ENCODE results near the gene MRPL52.

Gene MRPL52

DNA sequence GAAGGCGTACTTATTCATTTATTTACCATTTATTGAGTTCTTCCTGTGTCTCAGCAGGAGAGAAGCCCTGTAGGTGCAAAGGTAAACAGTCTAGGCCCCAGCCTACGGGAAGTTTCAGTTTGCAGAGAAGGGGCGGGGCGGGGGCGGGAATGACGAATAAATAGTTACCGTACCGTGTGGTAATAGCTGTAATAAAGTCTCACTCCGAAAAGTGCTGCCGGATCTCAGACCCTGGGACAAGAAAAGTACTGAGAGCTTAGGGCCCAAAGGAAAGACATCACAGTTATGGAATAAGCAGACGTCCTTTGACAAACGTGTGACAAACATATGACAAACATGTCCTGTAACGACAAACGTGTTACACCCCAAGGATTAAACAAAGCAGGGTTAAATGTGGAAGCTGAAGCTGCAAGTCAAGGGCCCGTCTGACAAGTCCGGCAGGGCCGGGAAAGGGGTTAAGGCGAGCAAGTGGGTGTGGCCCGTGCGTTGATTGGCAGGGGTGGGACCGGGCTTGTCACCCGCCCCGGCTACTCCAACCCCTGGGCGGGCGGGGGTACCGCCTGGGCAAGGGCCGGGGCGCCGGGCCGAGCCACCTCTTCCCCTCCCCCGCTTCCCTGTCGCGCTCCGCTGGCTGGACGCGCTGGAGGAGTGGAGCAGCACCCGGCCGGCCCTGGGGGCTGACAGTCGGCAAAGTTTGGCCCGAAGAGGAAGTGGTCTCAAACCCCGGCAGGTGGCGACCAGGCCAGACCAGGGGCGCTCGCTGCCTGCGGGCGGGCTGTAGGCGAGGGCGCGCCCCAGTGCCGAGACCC is 41.7 kb downstream of the MRPL52 start, which contains the start of gene LRP10:
Gene LRP10, plus strand, starts transcription at position 517 of the 809 bp plus-strand sequence. CDS start 564 bp downstream, outside the sequence.
- H3K79me2 ChIP-seq (ENCODE audit: control insufficient read depth, low read length), result peaks cover 21% of the 10 kb centered on the region
- H3K4me1 ChIP-seq (ENCODE audit: control insufficient read depth, low read length), result peaks cover 29% of the 10 kb centered on the region
- H3K36me3 ChIP-seq (ENCODE audit: control insufficient read depth, low read length), result peaks cover 43% of the 10 kb centered on the region
- H3K4me3 ChIP-seq (ENCODE audit: low read length), result peak within 1 kb of the TSS; percentile 97
- H3K9me2 ChIP-seq (replicated peaks; ENCODE audit: control insufficient read depth, low read length), result no peaks in the 10 kb centered on the region
- peaks cover 6% of the 10 kb centered on the region for H4K20me1 ChIP-seq (ENCODE audit: control insufficient read depth, insufficient read depth, low read depth, low read length)
- no peaks in the 10 kb centered on the region for H3K9me3 ChIP-seq (ENCODE audit: control insufficient read depth, insufficient read depth, low read length)
- H3F3A ChIP-seq (ENCODE audit: control insufficient read depth, insufficient read depth), result peaks cover 11% of the 10 kb centered on the region
- H3K27ac ChIP-seq (ENCODE audit: low read depth, low read length), result peak within 1 kb of the TSS; percentile 95
- no peak for TF ChIP-seq EZH2phosphoT487 (IDR thresholded peaks at IDR 0.05; ENCODE audit: borderline replicate concordance, low read length)
- TF ChIP-seq, protein P1, sequence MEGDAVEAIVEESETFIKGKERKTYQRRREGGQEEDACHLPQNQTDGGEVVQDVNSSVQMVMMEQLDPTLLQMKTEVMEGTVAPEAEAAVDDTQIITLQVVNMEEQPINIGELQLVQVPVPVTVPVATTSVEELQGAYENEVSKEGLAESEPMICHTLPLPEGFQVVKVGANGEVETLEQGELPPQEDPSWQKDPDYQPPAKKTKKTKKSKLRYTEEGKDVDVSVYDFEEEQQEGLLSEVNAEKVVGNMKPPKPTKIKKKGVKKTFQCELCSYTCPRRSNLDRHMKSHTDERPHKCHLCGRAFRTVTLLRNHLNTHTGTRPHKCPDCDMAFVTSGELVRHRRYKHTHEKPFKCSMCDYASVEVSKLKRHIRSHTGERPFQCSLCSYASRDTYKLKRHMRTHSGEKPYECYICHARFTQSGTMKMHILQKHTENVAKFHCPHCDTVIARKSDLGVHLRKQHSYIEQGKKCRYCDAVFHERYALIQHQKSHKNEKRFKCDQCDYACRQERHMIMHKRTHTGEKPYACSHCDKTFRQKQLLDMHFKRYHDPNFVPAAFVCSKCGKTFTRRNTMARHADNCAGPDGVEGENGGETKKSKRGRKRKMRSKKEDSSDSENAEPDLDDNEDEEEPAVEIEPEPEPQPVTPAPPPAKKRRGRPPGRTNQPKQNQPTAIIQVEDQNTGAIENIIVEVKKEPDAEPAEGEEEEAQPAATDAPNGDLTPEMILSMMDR (IDR thresholded peaks at IDR 0.05; ENCODE audit: low read depth, low read length, poor library complexity, severe bottlenecking), result peak; percentile 23
- H3K4me2 ChIP-seq (ENCODE audit: low read length), result peak within 1 kb of the TSS; percentile 93
- no peaks in the 10 kb centered on the region for H3K27me3 ChIP-seq (ENCODE audit: control insufficient read depth, low read length)

- no peaks in the 10 kb centered on the region for H3K9me3 ChIP-seq (ENCODE audit: control insufficient read depth, insufficient read depth, low read length)
- TF ChIP-seq, protein P1 (IDR thresholded peaks at IDR 0.05; ENCODE audit: low read depth, low read length, poor library complexity, severe bottlenecking), result peak; percentile 97
- no peak for TF ChIP-seq EZH2phosphoT487 (IDR thresholded peaks at IDR 0.05; ENCODE audit: borderline replicate concordance, low read length)
- peaks cover 21% of the 10 kb centered on the region for H3K79me2 ChIP-seq (ENCODE audit: control insufficient read depth, low read length)
- peak overlapping the region; percentile 95 for H3K27ac ChIP-seq (ENCODE audit: low read depth, low read length)
- no peaks in the 10 kb centered on the region for H3K9me2 ChIP-seq (replicated peaks; ENCODE audit: control insufficient read depth, low read length)
- H3K4me3 ChIP-seq (ENCODE audit: low read length), result peak overlapping the region; percentile 97
- peaks cover 29% of the 10 kb centered on the region for H3K4me1 ChIP-seq (ENCODE audit: control insufficient read depth, low read length)
- H3K27me3 ChIP-seq (ENCODE audit: control insufficient read depth, low read length), result no peaks in the 10 kb centered on the region
- peaks cover 51% of the 10 kb centered on the region for H3K36me3 ChIP-seq (ENCODE audit: control insufficient read depth, low read length)
- H3F3A ChIP-seq (ENCODE audit: control insufficient read depth, insufficient read depth), result peaks cover 11% of the 10 kb centered on the region
- peak overlapping the region; percentile 93 for H3K4me2 ChIP-seq (ENCODE audit: low read length)
- H4K20me1 ChIP-seq (ENCODE audit: control insufficient read depth, insufficient read depth, low read depth, low read length), result peaks cover 6% of the 10 kb centered on the region
These were observed 42.5 kb downstream of the MRPL52 start for GRCh38 chr14:22872033-22872832.

GRCh38 chr14:22872833-22873520 is 43.3 kb downstream of the MRPL52 start:
- peak overlapping the region; percentile 97 for H3K4me3 ChIP-seq (ENCODE audit: low read length)
- H3K36me3 ChIP-seq (ENCODE audit: control insufficient read depth, low read length), result peaks cover 58% of the 10 kb centered on the region
- no peak for TF ChIP-seq EZH2phosphoT487 (IDR thresholded peaks at IDR 0.05; ENCODE audit: borderline replicate concordance, low read length)
- TF ChIP-seq, protein P1 (IDR thresholded peaks at IDR 0.05; ENCODE audit: low read depth, low read length, poor library complexity, severe bottlenecking), result peak; percentile 37
- peak overlapping the region; percentile 93 for H3K4me2 ChIP-seq (ENCODE audit: low read length)
- H3K9me2 ChIP-seq (replicated peaks; ENCODE audit: control insufficient read depth, low read length), result no peaks in the 10 kb centered on the region
- H3K4me1 ChIP-seq (ENCODE audit: control insufficient read depth, low read length), result peaks cover 29% of the 10 kb centered on the region
- peak overlapping the region; percentile 95 for H3K27ac ChIP-seq (ENCODE audit: low read depth, low read length)
- no peaks in the 10 kb centered on the region for H3K27me3 ChIP-seq (ENCODE audit: control insufficient read depth, low read length)
- H3K79me2 ChIP-seq (ENCODE audit: control insufficient read depth, low read length), result peaks cover 21% of the 10 kb centered on the region
- H3F3A ChIP-seq (ENCODE audit: control insufficient read depth, insufficient read depth), result peaks cover 11% of the 10 kb centered on the region
- H3K9me3 ChIP-seq (ENCODE audit: control insufficient read depth, insufficient read depth, low read length), result no peaks in the 10 kb centered on the region
- H4K20me1 ChIP-seq (ENCODE audit: control insufficient read depth, insufficient read depth, low read depth, low read length), result peaks cover 6% of the 10 kb centered on the region
